ENCODE results near the gene PTPRM.

The PTPRM gene

DNA sequence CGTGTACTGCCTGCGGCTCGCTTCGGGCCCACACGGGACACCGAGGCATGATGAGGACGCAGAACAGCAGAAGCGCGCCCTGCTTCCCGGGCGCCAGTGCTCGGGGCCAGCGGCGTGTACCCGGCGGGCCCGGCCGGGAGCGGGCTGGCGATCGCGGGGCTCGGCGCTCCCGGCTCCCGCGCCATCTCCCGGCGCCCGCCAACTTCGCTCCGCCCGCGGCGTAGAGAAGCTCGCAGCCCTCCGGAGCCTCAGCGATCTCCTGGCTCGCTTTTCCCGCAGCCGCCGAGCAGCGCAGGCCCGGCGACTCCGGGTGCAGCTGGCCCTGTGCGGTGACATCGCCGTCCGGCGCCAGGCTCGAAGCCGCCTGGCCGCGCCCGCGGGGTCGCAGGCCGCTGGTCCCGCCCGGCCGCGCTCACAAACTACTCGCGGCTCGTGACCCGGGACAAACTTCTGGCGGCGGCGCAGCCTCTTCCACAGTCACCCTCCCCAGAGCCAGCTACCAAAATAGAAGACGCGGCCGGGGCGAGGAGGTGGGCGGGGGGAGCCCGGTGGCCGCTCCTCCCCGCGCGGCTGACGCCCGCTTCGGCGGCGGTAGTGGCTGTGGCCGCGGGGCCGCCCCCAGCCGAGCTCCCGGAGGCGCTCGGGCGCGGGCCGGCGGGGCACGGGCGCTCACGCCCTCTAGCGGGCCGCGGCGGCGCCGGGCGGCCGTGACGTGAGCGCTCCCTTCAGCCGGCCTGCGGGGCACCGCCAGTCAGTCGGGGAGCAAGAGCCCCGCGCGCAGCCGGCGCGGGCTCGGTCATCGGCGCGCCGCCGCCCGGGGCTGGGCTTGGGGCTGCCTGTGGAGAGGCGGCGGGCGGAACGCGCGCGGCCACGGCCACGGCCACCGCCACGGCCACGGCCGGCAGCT, at the start of gene PTPRM:
PTPRM (plus strand) TSS at position 750 of the 907 bp plus-strand sequence. CDS start 503 bp downstream, outside the sequence.
- ChIA-PET POLR2A (interaction anchor here (0.5 to 1.9 kb wide), 9 partner anchors 9 to 973 kb away, joined by 3 to 7 read pairs (median 4); no protein-coding TSS in a partner anchor), CTCF (interaction anchor here (0.6 to 2.3 kb wide), 44 partner anchors 8 to 1763 kb away, joined by 3 to 23 read pairs (median 4); no protein-coding TSS in a partner anchor)
- TF ChIP-seq ZNF324 (tag by site-specific recombination; IDR thresholded peaks at IDR 0.05), result no peak
- 0 out of 2 replicates have a peak, but pooled peaks have one; percentile 57 for TF ChIP-seq ZNF660 (tag by site-specific recombination; IDR thresholded peaks at IDR 0.05)
- no peak for TF ChIP-seq ZNF626 (tag by site-specific recombination; IDR thresholded peaks at IDR 0.05)
- TF ChIP-seq ZBTB26 (tag by site-specific recombination; optimal IDR thresholded peaks at IDR 0.05), result peak; percentile 51
- TF ChIP-seq ZSCAN30 (tag by site-specific recombination; IDR thresholded peaks at IDR 0.05), result peak; percentile 56; the same call in 1 of the 2 replicates
- TF ChIP-seq, protein P1, sequence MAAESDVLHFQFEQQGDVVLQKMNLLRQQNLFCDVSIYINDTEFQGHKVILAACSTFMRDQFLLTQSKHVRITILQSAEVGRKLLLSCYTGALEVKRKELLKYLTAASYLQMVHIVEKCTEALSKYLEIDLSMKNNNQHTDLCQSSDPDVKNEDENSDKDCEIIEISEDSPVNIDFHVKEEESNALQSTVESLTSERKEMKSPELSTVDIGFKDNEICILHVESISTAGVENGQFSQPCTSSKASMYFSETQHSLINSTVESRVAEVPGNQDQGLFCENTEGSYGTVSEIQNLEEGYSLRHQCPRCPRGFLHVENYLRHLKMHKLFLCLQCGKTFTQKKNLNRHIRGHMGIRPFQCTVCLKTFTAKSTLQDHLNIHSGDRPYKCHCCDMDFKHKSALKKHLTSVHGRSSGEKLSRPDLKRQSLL (tag by site-specific recombination; IDR thresholded peaks at IDR 0.05), result no peak
- no peak for TF ChIP-seq YY2 (tag by site-specific recombination; IDR thresholded peaks at IDR 0.05)
- TF ChIP-seq ZBTB20 (tag by site-specific recombination; IDR thresholded peaks at IDR 0.05), result peak; percentile 57; the same call in 1 of the 2 replicates
- no peak for TF ChIP-seq ZIC2 (tag by site-specific recombination; IDR thresholded peaks at IDR 0.05)
- no peak for TF ChIP-seq ZNF23 (tag by site-specific recombination; IDR thresholded peaks at IDR 0.05; ENCODE audit: borderline replicate concordance)
- TF ChIP-seq ZBTB8A (tag by site-specific recombination; IDR thresholded peaks at IDR 0.05), result peak; percentile 43; the same call in 1 of the 2 replicates
- no peak for TF ChIP-seq ZNF560 (tag by site-specific recombination; IDR thresholded peaks at IDR 0.05; ENCODE audit: borderline replicate concordance)
- no peak for TF ChIP-seq ZBTB48 (tag by site-specific recombination; IDR thresholded peaks at IDR 0.05)
- TF ChIP-seq ZNF776 (tag by site-specific recombination; IDR thresholded peaks at IDR 0.05; ENCODE audit: borderline replicate concordance), result no peak
- peak; percentile 39; the same call in 1 of the 2 replicates for TF ChIP-seq MYNN (tag by site-specific recombination; IDR thresholded peaks at IDR 0.05; ENCODE audit: borderline replicate concordance)
- TF ChIP-seq ZSCAN16 (tag by site-specific recombination; IDR thresholded peaks at IDR 0.05), result no peak
- TF ChIP-seq ZNF426 (tag by site-specific recombination; IDR thresholded peaks at IDR 0.05), result no peak
- TF ChIP-seq KLF9 (tag by site-specific recombination; IDR thresholded peaks at IDR 0.05; ENCODE audit: low read depth), result 0 out of 2 replicates have a peak, but pooled peaks have one; percentile 29
- peak; percentile 53; the same call in 1 of the 2 replicates for TF ChIP-seq ZNF37A (tag by site-specific recombination; IDR thresholded peaks at IDR 0.05)
- no peaks in the 10 kb centered on the region for H3K36me3 ChIP-seq (ENCODE audit: control insufficient read depth in 2 of 2, insufficient read depth in 1 of 2, low read length in 2 of 2)
- peak within 1 kb of the TSS; percentile 60 for H3K4me3 ChIP-seq (ENCODE audit: low read depth, low read length)
- H3K9me3 ChIP-seq (ENCODE audit: control insufficient read depth, insufficient read depth, low read depth, low read length), result no peaks in the 10 kb centered on the region
- peak within 1 kb of the TSS; percentile 94 for H3K27ac ChIP-seq (ENCODE audit: extremely low read depth, low read depth, low read length)
- peaks cover 6% of the 10 kb centered on the region; the same call in 1 of the 2 replicates for H3K4me1 ChIP-seq (ENCODE audit: control insufficient read depth, insufficient read depth, low read length)

GRCh38 chr18:7517852-7518251, 49.3 kb upstream of the PTPRM start:
- H3K4me3 ChIP-seq (ENCODE audit: low read depth, low read length), result no peak overlapping the region
- no peaks in the 10 kb centered on the region for H3K4me1 ChIP-seq (ENCODE audit: control insufficient read depth, insufficient read depth, low read length)
- H3K27ac ChIP-seq (ENCODE audit: extremely low read depth, low read depth, low read length), result no peak overlapping the region
- H3K36me3 ChIP-seq (ENCODE audit: control insufficient read depth in 2 of 2, insufficient read depth in 1 of 2, low read length in 2 of 2), result no peaks in the 10 kb centered on the region
- CTCF ChIA-PET, result interaction anchor here (0.6 kb wide), 1 partner anchor 962 kb away, joined by 3 read pairs; no protein-coding TSS in a partner anchor
- POLR2A ChIA-PET, result no interaction called here
- no peaks in the 10 kb centered on the region for H3K9me3 ChIP-seq (ENCODE audit: control insufficient read depth, insufficient read depth, low read depth, low read length)
- TF ChIP-seq ZBTB1 (tag by site-specific recombination; IDR thresholded peaks at IDR 0.05) (no peak), ZNF175 (tag by site-specific recombination; IDR thresholded peaks at IDR 0.05) (no peak), ZNF473 (tag by site-specific recombination; IDR thresholded peaks at IDR 0.05) (no peak), ZBTB49 (tag by site-specific recombination; IDR thresholded peaks at IDR 0.05; ENCODE audit: low read depth) (no peak), ZBTB7A (tag by site-specific recombination; IDR thresholded peaks at IDR 0.05; ENCODE audit: low read depth) (no peak), ZNF184 (tag by site-specific recombination; IDR thresholded peaks at IDR 0.05) (no peak), ZNF24 (tag by site-specific recombination; IDR thresholded peaks at IDR 0.05) (no peak), ZNF488 (tag by site-specific recombination; IDR thresholded peaks at IDR 0.05) (no peak)
- TF ChIP-seq, protein P2, sequence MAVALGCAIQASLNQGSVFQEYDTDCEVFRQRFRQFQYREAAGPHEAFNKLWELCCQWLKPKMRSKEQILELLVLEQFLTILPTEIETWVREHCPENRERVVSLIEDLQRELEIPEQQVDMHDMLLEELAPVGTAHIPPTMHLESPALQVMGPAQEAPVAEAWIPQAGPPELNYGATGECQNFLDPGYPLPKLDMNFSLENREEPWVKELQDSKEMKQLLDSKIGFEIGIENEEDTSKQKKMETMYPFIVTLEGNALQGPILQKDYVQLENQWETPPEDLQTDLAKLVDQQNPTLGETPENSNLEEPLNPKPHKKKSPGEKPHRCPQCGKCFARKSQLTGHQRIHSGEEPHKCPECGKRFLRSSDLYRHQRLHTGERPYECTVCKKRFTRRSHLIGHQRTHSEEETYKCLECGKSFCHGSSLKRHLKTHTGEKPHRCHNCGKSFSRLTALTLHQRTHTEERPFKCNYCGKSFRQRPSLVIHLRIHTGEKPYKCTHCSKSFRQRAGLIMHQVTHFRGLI (tag by site-specific recombination; IDR thresholded peaks at IDR 0.05), result no peak

Data from HEK293 (cell line).